Measurements from ENCODE around the gene ZNF576. TPM values are rescaled to one million over a fixed set of nuclear protein-coding genes. Genes with fewer than 3 reads are reported as not detected.

Gene ZNF576
- total and polyA plus RNA-seq, 9 of the 15 experiments (the other 6 are each of a cell fraction or from before 2014, with no cell fraction given) = 6.8 to 18.2 (median 12.2) TPM

DNA sequence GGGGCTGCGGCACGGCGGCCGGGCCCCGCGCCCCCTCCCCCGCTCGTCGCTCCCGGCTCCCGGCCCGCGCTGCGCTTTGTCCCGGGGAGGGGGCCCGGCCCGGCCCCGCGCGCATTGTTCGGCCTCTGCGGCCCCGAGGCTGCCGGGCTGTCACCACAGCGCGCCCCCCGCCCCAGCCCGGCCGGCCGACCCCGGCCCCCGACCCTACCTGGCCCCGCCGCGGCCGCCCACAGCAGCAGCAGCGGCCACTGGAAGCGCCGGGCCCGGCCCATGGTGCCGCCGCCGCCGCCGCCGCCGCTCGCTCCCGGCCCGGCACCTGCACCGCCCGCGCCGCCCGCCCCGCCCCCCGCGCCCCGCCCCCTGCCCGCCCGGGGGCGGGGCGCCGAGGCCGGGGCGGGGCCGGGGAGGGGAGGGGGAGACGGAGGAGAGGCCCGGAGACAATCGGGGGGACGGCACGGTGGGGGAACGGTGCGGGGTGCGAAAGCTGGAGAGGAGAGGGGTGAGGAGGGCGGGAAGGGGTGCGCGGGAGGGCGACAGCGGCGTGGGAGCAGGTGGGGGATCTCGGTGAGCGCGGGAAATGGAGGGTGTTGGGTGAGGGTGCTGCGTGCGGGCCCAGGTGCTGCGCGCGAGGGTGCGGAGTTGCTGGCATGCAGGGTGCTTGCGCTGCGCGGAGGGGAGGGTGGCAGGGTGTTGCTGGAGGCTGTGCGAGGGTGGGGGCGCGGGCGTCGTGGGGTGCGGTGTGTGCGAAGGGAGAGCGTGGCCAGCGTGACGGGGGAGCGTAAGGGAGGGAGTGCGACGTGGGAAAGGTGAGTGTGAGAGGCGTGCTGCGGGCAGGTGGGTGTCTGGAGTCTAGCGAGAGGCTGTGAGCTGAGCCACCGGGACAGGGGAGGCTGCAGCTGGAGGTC lies 43.4 kb downstream of the ZNF576 start, which contains the start of gene CADM4 (continued):
- TF ChIP-seq, protein P1, sequence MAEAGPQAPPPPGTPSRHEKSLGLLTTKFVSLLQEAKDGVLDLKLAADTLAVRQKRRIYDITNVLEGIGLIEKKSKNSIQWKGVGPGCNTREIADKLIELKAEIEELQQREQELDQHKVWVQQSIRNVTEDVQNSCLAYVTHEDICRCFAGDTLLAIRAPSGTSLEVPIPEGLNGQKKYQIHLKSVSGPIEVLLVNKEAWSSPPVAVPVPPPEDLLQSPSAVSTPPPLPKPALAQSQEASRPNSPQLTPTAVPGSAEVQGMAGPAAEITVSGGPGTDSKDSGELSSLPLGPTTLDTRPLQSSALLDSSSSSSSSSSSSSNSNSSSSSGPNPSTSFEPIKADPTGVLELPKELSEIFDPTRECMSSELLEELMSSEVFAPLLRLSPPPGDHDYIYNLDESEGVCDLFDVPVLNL (CRISPR knock-in tag; IDR thresholded peaks at IDR 0.05; ENCODE audit: low read depth) = peak; percentile 56; the same call in 1 of the 2 replicates
- TF ChIP-seq ZNF140 (CRISPR knock-in tag; IDR thresholded peaks at IDR 0.05) = no peak
- TF ChIP-seq KAT2B (IDR thresholded peaks at IDR 0.05; ENCODE audit: low read depth, low read length) = no peak
- TF ChIP-seq PHB (CRISPR knock-in tag; IDR thresholded peaks at IDR 0.05) = no peak
- no peak for TF ChIP-seq ZNF41 (CRISPR knock-in tag; conservative IDR thresholded peaks at IDR 0.05)
- peak; percentile 78 for TF ChIP-seq HNRNPK (IDR thresholded peaks at IDR 0.05; ENCODE audit: low read depth, low read length, poor library complexity, severe bottlenecking)
- no peak for TF ChIP-seq ZNF274 (IDR thresholded peaks at IDR 0.05; ENCODE audit: borderline replicate concordance, low read depth, low read length)
- no peak for TF ChIP-seq GATA2 (CRISPR knock-in tag; IDR thresholded peaks at IDR 0.05)
- TF ChIP-seq NBN (IDR thresholded peaks at IDR 0.05; ENCODE audit: low read depth) = no peak
- TF ChIP-seq ELF4 (CRISPR knock-in tag; IDR thresholded peaks at IDR 0.05) = peak; percentile 43; the same call in 1 of the 2 replicates
- TF ChIP-seq, protein P2, sequence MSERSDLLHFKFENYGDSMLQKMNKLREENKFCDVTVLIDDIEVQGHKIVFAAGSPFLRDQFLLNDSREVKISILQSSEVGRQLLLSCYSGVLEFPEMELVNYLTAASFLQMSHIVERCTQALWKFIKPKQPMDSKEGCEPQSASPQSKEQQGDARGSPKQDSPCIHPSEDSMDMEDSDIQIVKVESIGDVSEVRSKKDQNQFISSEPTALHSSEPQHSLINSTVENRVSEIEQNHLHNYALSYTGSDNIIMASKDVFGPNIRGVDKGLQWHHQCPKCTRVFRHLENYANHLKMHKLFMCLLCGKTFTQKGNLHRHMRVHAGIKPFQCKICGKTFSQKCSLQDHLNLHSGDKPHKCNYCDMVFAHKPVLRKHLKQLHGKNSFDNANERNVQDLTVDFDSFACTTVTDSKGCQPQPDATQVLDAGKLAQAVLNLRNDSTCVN (CRISPR knock-in tag; IDR thresholded peaks at IDR 0.05) = peak; percentile 62; the same call in 1 of the 2 replicates
- TF ChIP-seq, protein P3, sequence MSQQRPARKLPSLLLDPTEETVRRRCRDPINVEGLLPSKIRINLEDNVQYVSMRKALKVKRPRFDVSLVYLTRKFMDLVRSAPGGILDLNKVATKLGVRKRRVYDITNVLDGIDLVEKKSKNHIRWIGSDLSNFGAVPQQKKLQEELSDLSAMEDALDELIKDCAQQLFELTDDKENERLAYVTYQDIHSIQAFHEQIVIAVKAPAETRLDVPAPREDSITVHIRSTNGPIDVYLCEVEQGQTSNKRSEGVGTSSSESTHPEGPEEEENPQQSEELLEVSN (IDR thresholded peaks at IDR 0.05; ENCODE audit: borderline replicate concordance in 1 of 2, extremely low read depth in 1 of 2, insufficient read depth in 1 of 2, insufficient read length in 1 of 2, low read depth in 1 of 2, low read length in 1 of 2, poor library complexity in 1 of 2, severe bottlenecking in 1 of 2) = peak; percentile 97 to 98
- TF ChIP-seq NRF1 (conservative IDR thresholded peaks at IDR 0.05 in 1 of 2, IDR thresholded peaks at IDR 0.05 in 1 of 2) = peak; percentile 21 to 44; a peak in 2 of 4 replicates
- no peak for TF ChIP-seq NCOR1 (IDR thresholded peaks at IDR 0.05)
- no peak for TF ChIP-seq ETV5 (CRISPR knock-in tag; IDR thresholded peaks at IDR 0.05; ENCODE audit: low read depth)
- TF ChIP-seq MCM3 (IDR thresholded peaks at IDR 0.05) = no peak
- TF ChIP-seq GTF2A2 (tag; IDR thresholded peaks at IDR 0.05) = no peak
- no peak for TF ChIP-seq FOXP1 (CRISPR knock-in tag; IDR thresholded peaks at IDR 0.05)
- TF ChIP-seq NFATC3 (IDR thresholded peaks at IDR 0.05) = no peak
- peak; percentile 81 for TF ChIP-seq ZNF316 (IDR thresholded peaks at IDR 0.05)
- TF ChIP-seq ZNF668 (CRISPR knock-in tag; IDR thresholded peaks at IDR 0.05) = no peak
